Aorta (tissue), 5 donors: ENCODE data around the gene FBXO42. TPM values are rescaled to one million over a fixed set of nuclear protein-coding genes. Genes with fewer than 3 reads are reported as not detected.
"Not testable (repeated sequence)": the region's sequence is repeated elsewhere in the genome, so short reads cannot be mapped to it uniquely, and the experiment has no call there.

Source experiments
- ATAC-seq: fragments of 200-7000 bp; cut with Tn5 transposase; one replicate; pipeline ENCODE4 v1.9.1; 2022; ENCODE audit warnings: moderate library complexity; ENCODE audit not compliant: low FRiP score
- DNase-seq, 2 donors: peaks; one replicate each; pipeline ENCODE4 v3.0.0-alpha.2; 2020
- H3K27ac ChIP-seq, 2 donors: one replicate each; pipeline ENCODE4 v1.5.1; 2013; ENCODE audit warnings: low read length in 2 of 2, mild to moderate bottlenecking in 2 of 2, moderate library complexity in 2 of 2, control low read depth in 1 of 2, inconsistent platforms in 1 of 2, low read depth in 1 of 2
- H3K27me3 ChIP-seq, 2 donors: one replicate each; pipeline ENCODE4 v1.6.1; 2013; ENCODE audit warnings: control low read depth in 1 of 2, low read length in 1 of 2, mild to moderate bottlenecking in 1 of 2, moderate library complexity in 1 of 2; ENCODE audit not compliant: insufficient read depth in 2 of 2, control insufficient read depth in 1 of 2
- H3K36me3 ChIP-seq, 2 donors: one replicate each; pipeline ENCODE4 v1.6.1; 2013; ENCODE audit warnings: control low read depth in 1 of 2, low read length in 1 of 2, mild to moderate bottlenecking in 1 of 2; ENCODE audit not compliant: insufficient read depth in 2 of 2, control insufficient read depth in 1 of 2
- H3K4me1 ChIP-seq, 2 donors: one replicate each; pipeline ENCODE4 v1.6.1; 2013; ENCODE audit warnings: low read length in 2 of 2, control low read depth in 1 of 2, mild to moderate bottlenecking in 1 of 2, moderate library complexity in 1 of 2; ENCODE audit not compliant: insufficient read depth in 2 of 2, control insufficient read depth in 1 of 2
- H3K4me3 ChIP-seq, 2 donors: one replicate each; pipeline ENCODE4 v1.5.1; 2013; ENCODE audit warnings: low read length in 2 of 2, control low read depth in 1 of 2, mild to moderate bottlenecking in 1 of 2
- H3K9me3 ChIP-seq: one replicate; pipeline ENCODE4 v1.6.1; 2013; ENCODE audit warnings: mild to moderate bottlenecking, low read length; ENCODE audit not compliant: control insufficient read depth
- WGBS, 2 donors: extraction: QIAGEN DNeasy Blood & Tissue Kit; methylation state at CpG; one replicate each; pipeline ENCODE4 v1.1.7; 2013; 5-methylcytosine and 5-hydroxymethylcytosine counted together
- intact Hi-C, 2 donors: fragments of 100-400 bp; cut with DNase I; formaldehyde crosslinking; loops; one replicate each; pipeline versions ENCODE4 v1.14.2 to v1.15.0; 2022
- polyA plus RNA-seq, 2 donors: library from polyadenylated mRNA; stranded (reverse); fragments of 200-250 nt; gene quantifications; one replicate each; pipeline ENCODE4 v1.2.3, GENCODE V29; 2013
- total RNA-seq, 2 donors: library from RNA; stranded (reverse); fragmentation: NEBNext Ultra II Directional; extraction: Animal tissue kit (Norgen Biotek cat#: 25700); gene quantifications; one replicate each; pipeline ENCODE4 v1.2.1, GENCODE V29; 2021
- donor health status: healthy with polysubstance abuse.
- donor health status: Bipolar disorder and iron deficiency.
- donor health status: DM: no; HTN: no; CAD: no.
- donor health status: DM: no; HTN: no; CAD: no.
- donor health status: DM: yes; HTN: yes; CAD: no.

Gene FBXO42
- total and polyA plus RNA-seq, 4 donors, result 9.4 to 33.3 (median 32.9) TPM

GRCh38 chr1:16343276-16343675 lies 9.0 kb downstream of the FBXO42 start:
- ATAC-seq, DNase-seq, H3K27me3 ChIP-seq, H3K4me3 ChIP-seq, H3K4me1 ChIP-seq, H3K9me3 ChIP-seq, intact Hi-C loops, H3K36me3 ChIP-seq, H3K27ac ChIP-seq: not testable (repeated sequence)
- 80 to 84% methylated on average over 6 of the region's 6 CpGs for WGBS, 2 donors

GRCh38 chr1:16342331-16343062 lies 9.8 kb downstream of the FBXO42 start:
- intact Hi-C loops, result no loop called here
- H3K4me1 ChIP-seq, result no peaks in the 10 kb centered on the region
- no peaks in the 10 kb centered on the region for H3K27me3 ChIP-seq
- no peaks in the 10 kb centered on the region for H3K36me3 ChIP-seq
- no peak overlapping the region for H3K4me3 ChIP-seq
- no peak overlapping the region for H3K27ac ChIP-seq
- H3K9me3 ChIP-seq, result no peaks in the 10 kb centered on the region
- 81 to 84% methylated on average over 6 to 10 of the region's 10 CpGs for WGBS, 2 donors
- no peak for ATAC-seq
- DNase-seq, result no peak

- no peaks in the 10 kb centered on the region for H3K27me3 ChIP-seq
- H3K4me1 ChIP-seq, result peaks cover 0 to 3% of the 10 kb centered on the region in 2 donors
- 74 to 80% methylated on average over 1 of the region's 1 CpG for WGBS, 2 donors
- H3K9me3 ChIP-seq, result no peaks in the 10 kb centered on the region
- ATAC-seq (no peak), DNase-seq (no peak)
- H3K36me3 ChIP-seq, result no peaks in the 10 kb centered on the region
- H3K4me3 ChIP-seq, result no peak overlapping the region
- H3K27ac ChIP-seq, result no peak overlapping the region
- intact Hi-C loops, result no loop called here
Observed at GRCh38 chr1:16340673-16341072, 11.6 kb downstream of the FBXO42 start.

- intact Hi-C loops, result no loop called here
- no peak overlapping the region for H3K4me3 ChIP-seq
- no peak for ATAC-seq
- no peaks in the 10 kb centered on the region for H3K27me3 ChIP-seq
- DNase-seq, result no peak
- H3K36me3 ChIP-seq, result no peaks in the 10 kb centered on the region
- WGBS, 2 donors, result 86 to 88% methylated on average over 5 of the region's 5 CpGs
- H3K4me1 ChIP-seq, result peaks cover 3% of the 10 kb centered on the region in 2 donors
- H3K9me3 ChIP-seq, result no peaks in the 10 kb centered on the region
- H3K27ac ChIP-seq, result no peak overlapping the region
Observed at GRCh38 chr1:16338961-16339360, 13.3 kb downstream of the FBXO42 start.

DNA sequence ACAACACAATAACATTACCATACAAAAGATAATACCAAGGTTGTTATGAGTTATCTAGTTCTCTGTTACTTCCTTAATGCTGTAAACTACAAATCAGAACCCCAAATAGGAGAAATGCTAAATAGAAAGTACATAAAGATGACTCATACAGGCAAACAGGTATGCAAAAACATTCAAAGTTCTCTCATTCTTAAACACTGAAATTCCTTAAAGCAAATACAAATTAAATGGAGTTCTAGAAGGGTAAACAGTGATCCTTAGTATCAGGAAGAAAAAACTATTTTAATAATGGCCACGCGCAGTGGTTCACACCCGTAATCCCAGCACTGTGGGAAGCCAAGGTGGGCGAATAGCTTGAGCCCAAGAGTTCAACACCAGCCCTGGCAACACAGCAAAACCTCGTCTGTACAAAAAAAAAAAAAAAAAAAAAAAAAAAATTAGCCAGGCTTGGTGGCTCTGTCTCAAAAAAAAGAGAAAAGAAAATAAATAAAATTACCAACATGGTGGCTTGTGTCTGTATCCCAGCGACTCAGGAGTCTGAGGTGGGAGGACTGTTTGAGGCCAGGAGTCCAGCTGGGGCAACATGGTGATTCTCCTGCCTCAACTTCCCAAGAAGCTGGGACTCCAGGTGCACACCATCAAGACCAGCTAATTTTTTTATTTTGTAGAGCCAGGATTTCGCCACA lies 17.5 kb downstream of the FBXO42 start:
- ATAC-seq (no peak), DNase-seq (no peak)
- H3K9me3 ChIP-seq, result no peaks in the 10 kb centered on the region
- intact Hi-C loops, result no loop called here
- H3K4me3 ChIP-seq, result no peak overlapping the region
- no peak overlapping the region for H3K27ac ChIP-seq
- no peaks in the 10 kb centered on the region for H3K27me3 ChIP-seq
- H3K36me3 ChIP-seq, result no peaks in the 10 kb centered on the region
- H3K4me1 ChIP-seq, result peaks cover 3% of the 10 kb centered on the region in 2 donors
- WGBS, 2 donors, result 78 to 79% methylated on average over 7 of the region's 7 CpGs

DNA sequence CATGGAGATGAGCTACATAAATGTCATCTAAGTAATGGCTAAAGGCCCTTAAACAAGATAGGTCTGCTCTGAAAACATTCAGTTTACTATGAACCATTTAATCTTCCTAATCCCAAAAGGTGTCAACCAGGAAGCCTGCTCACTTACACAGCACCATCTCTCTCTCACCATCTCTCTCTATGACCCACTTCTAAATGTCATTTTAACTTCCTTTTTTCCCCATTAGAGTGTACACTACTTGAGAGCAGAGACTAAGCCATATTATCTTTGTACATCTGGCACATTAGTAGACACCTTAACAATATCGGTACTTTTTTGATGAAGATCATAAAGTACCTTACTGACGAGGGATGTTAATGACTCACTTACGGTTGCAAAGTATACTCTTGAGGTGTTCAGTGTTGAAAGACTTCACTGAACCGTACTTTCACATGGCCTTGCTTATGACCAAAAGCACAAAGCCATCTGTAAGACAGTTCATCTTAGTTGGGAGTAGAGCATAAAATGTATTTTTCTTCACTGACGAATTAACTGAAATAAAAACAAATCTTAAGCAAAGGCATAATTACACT lies 25.4 kb downstream of the FBXO42 start:
- intact Hi-C loops, result no loop called here
- no peaks in the 10 kb centered on the region for H3K9me3 ChIP-seq
- peaks cover 0 to 6% of the 10 kb centered on the region in 2 donors for H3K4me1 ChIP-seq
- no peak for DNase-seq
- WGBS, 2 donors, result 20 to 25% methylated on average over 5 of the region's 5 CpGs
- peak overlapping the region in 1 of 2 donors; percentile 28 for H3K27ac ChIP-seq
- no peak for ATAC-seq
- no peaks in the 10 kb centered on the region for H3K27me3 ChIP-seq
- H3K36me3 ChIP-seq, result no peaks in the 10 kb centered on the region
- H3K4me3 ChIP-seq, result no peak overlapping the region

- 44 to 63% methylated on average over 6 of the region's 6 CpGs for WGBS, 2 donors
- no peaks in the 10 kb centered on the region for H3K9me3 ChIP-seq
- H3K36me3 ChIP-seq, result no peaks in the 10 kb centered on the region
- ATAC-seq (peak; percentile 77), DNase-seq (no peak)
- peak overlapping the region in 1 of 2 donors; percentile 33 for H3K27ac ChIP-seq
- H3K4me3 ChIP-seq, result no peak overlapping the region
- intact Hi-C loops, result no loop called here
- no peaks in the 10 kb centered on the region for H3K27me3 ChIP-seq
- peaks cover 0 to 14% of the 10 kb centered on the region in 2 donors for H3K4me1 ChIP-seq
Observed at GRCh38 chr1:16324456-16324890, 27.8 kb downstream of the FBXO42 start.

DNA sequence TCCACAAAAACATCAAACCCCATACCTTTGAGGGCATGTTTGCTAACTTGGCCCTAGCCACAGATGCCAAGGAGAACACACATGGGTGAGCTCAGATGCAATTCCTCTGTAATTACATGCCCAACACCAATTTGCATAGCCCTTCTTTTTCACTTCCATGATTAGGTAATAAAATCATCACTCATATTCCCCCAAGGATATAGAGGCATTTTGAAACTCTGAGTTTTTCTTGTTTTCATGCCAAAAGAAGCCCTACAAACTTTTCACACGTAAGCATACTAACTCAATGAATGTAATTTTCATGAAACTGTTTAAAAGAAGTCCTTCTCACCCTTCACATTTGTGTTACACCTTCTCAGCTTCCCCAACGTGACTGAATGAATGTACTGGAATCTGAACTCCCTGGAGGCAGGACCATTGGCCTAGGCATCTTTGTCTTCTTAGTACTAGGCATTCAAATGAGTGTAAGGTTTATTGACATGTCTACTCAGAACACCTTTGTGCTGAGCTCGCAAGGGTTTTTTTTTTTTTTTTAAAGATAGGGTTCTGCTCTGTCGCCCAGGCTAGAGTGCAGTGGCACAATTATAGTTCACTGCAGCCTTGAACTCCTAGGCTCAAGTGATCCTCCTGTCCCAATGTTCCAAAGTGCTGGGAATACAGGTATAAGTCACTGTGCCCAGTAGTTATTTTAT lies 31.0 kb downstream of the FBXO42 start:
- no peak for ATAC-seq
- intact Hi-C loops, result no loop called here
- Histone ChIP-seq H3K36me3 (no peaks in the 10 kb centered on the region), H3K27ac (peak overlapping the region in 1 of 2 donors; percentile 56), H3K4me3 (no peak overlapping the region), H3K27me3 (no peaks in the 10 kb centered on the region), H3K9me3 (no peaks in the 10 kb centered on the region), H3K4me1 (peaks cover 0 to 11% of the 10 kb centered on the region in 2 donors)
- WGBS, 2 donors, result 45 to 52% methylated on average over 4 of the region's 4 CpGs
- no peak for DNase-seq
